Activated CD8-positive, alpha-beta T cell treated with anti-CD3 and anti-CD28 coated beads, Interleukin-2, amount 10 ng/mL, durations not matched to agents 7 days and 5 days (primary cell): ENCODE data around the gene IGFBP5. TPM values are rescaled to one million over a fixed set of nuclear protein-coding genes. Genes with fewer than 3 reads are reported as not detected.

Experiments
- ATAC-seq: fragments of 150-1000 bp; cut with Tn5 transposase; one replicate; pipeline ENCODE4 v1.10.0; 2021; ENCODE audit warnings: moderate library complexity
- CTCF ChIA-PET: fragments of 350-600 bp; sonication (Branson Sonifier 250); formaldehyde crosslinking; loops from one replicate; lab custom pipeline; 2021; ENCODE audit warnings: antibody characterized with exemption; lab: Charles Lee
- POLR2A ChIA-PET: fragments of 350-600 bp; sonication (Branson Sonifier 250); formaldehyde crosslinking; loops from one replicate; lab custom pipeline; 2021; ENCODE audit warnings: antibody characterized with exemption; lab: Charles Lee
- DNase-seq: peaks from one replicate; pipeline ENCODE4 v3.0.0-alpha.2; 2020
- H3K27ac Mint-ChIP-seq: one replicate; pipeline ENCODE4 v1.8.0; 2021; ENCODE audit warnings: mild to moderate bottlenecking, mixed read lengths
- H3K27me3 Mint-ChIP-seq: one replicate; pipeline ENCODE4 v1.8.0; 2021; ENCODE audit warnings: low read depth, mixed read lengths
- H3K36me3 Mint-ChIP-seq: one replicate; pipeline ENCODE4 v1.8.0; 2021; ENCODE audit warnings: low read depth, mixed read lengths
- H3K4me1 Mint-ChIP-seq: one replicate; pipeline ENCODE4 v1.8.0; 2021; ENCODE audit warnings: low read depth, mixed read lengths
- H3K4me3 Mint-ChIP-seq: one replicate; pipeline ENCODE4 v1.8.0; 2021; ENCODE audit warnings: mild to moderate bottlenecking, mixed read lengths
- H3K9me3 Mint-ChIP-seq: one replicate; pipeline ENCODE4 v1.8.0; 2022; ENCODE audit warnings: mixed read lengths; ENCODE audit not compliant: insufficient read depth
- total RNA-seq, 2 experiments: library from RNA; stranded (reverse); gene quantifications; one replicate each; pipeline ENCODE4 v1.2.3, GENCODE V29; 2021

The IGFBP5 gene
- under 1 TPM; 0.08 to 0.18 TPM for total RNA-seq

GRCh38 chr2:216695401-216695821 is at the start of gene IGFBP5:
IGFBP5 (minus strand) TSS chr2:216695549; CDS start chr2:216694775, 774 bp downstream.
- Mint-ChIP-seq H3K4me1 (peaks cover 41% of the 10 kb centered on the region), H3K36me3 (no peaks in the 10 kb centered on the region), H3K27ac (no peak within 1 kb of the TSS), H3K27me3 (peaks cover 56% of the 10 kb centered on the region), H3K4me3 (peak within 1 kb of the TSS; percentile 59), H3K9me3 (no peaks in the 10 kb centered on the region)
- POLR2A ChIA-PET = no interaction called here
- CTCF ChIA-PET = interaction anchor here (1.0 to 2.1 kb wide), 4 partner anchors 11 to 816 kb away, joined by 4 to 8 read pairs (median 4); no protein-coding TSS in a partner anchor
- DNase-seq = no peak
- ATAC-seq = no peak

- ChIA-PET CTCF (no interaction called here), POLR2A (interaction anchor here (1.1 kb wide), 1 partner anchor 336 kb away, joined by 3 read pairs; no protein-coding TSS in a partner anchor)
- Mint-ChIP-seq H3K27ac (no peak overlapping the region), H3K27me3 (peaks cover 24% of the 10 kb centered on the region), H3K9me3 (no peaks in the 10 kb centered on the region), H3K4me1 (no peaks in the 10 kb centered on the region), H3K4me3 (no peak overlapping the region), H3K36me3 (no peaks in the 10 kb centered on the region)
- ATAC-seq (no peak), DNase-seq (no peak)
These were observed 48.4 kb upstream of the IGFBP5 start for GRCh38 chr2:216743781-216744180.

GRCh38 chr2:216742411-216742810 is 47.1 kb upstream of the IGFBP5 start:
- H3K9me3 Mint-ChIP-seq = no peaks in the 10 kb centered on the region
- no peak overlapping the region for H3K27ac Mint-ChIP-seq
- no peak overlapping the region for H3K4me3 Mint-ChIP-seq
- no peak for DNase-seq
- CTCF ChIA-PET = no interaction called here
- peaks cover 16% of the 10 kb centered on the region for H3K27me3 Mint-ChIP-seq
- no peak for ATAC-seq
- POLR2A ChIA-PET = no interaction called here
- no peaks in the 10 kb centered on the region for H3K4me1 Mint-ChIP-seq
- H3K36me3 Mint-ChIP-seq = no peaks in the 10 kb centered on the region

GRCh38 chr2:216741223-216741593 is 45.9 kb upstream of the IGFBP5 start:
- no peaks in the 10 kb centered on the region for H3K9me3 Mint-ChIP-seq
- ATAC-seq = no peak
- H3K4me1 Mint-ChIP-seq = no peaks in the 10 kb centered on the region
- ChIA-PET POLR2A (no interaction called here), CTCF (no interaction called here)
- H3K4me3 Mint-ChIP-seq = no peak overlapping the region
- DNase-seq = no peak
- H3K27me3 Mint-ChIP-seq = peaks cover 20% of the 10 kb centered on the region
- no peaks in the 10 kb centered on the region for H3K36me3 Mint-ChIP-seq
- no peak overlapping the region for H3K27ac Mint-ChIP-seq

- POLR2A ChIA-PET = no interaction called here
- H3K27me3 Mint-ChIP-seq = peaks cover 21% of the 10 kb centered on the region
- no peak for ATAC-seq
These were observed 45.3 kb upstream of the IGFBP5 start for GRCh38 chr2:216740557-216741222.

DNA sequence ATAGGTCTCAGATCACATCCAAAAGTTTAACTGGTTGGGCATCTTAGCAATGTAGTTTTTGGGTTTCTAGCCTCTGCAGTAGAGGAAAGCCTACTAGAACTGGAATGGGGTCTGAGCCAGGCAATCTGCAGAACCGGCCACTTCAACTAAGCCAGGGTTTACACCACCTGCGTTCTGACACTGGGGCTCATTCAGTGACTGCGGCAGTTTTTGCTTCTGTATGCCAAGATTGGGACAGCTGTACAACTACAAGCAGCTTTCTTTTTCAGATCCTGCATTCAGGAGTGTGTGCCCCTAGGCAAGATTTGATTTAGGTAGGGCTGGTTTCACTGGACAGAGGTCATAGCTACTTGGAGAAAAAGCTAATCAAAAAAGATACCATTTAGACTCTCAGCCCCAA is 43.7 kb upstream of the IGFBP5 start:
- CTCF ChIA-PET = no interaction called here
- Mint-ChIP-seq H3K4me3 (no peak overlapping the region), H3K27ac (no peak overlapping the region), H3K4me1 (no peaks in the 10 kb centered on the region), H3K9me3 (no peaks in the 10 kb centered on the region), H3K27me3 (peaks cover 19% of the 10 kb centered on the region), H3K36me3 (no peaks in the 10 kb centered on the region)
- POLR2A ChIA-PET = no interaction called here
- no peak for ATAC-seq
- no peak for DNase-seq

More at GRCh38 chr2:216740557-216741222, 45.3 kb upstream of the IGFBP5 start:
- H3K27ac Mint-ChIP-seq = no peak overlapping the region
- no peaks in the 10 kb centered on the region for H3K36me3 Mint-ChIP-seq
- DNase-seq = no peak
- CTCF ChIA-PET = no interaction called here
- no peak overlapping the region for H3K4me3 Mint-ChIP-seq
- H3K9me3 Mint-ChIP-seq = no peaks in the 10 kb centered on the region
- no peaks in the 10 kb centered on the region for H3K4me1 Mint-ChIP-seq

DNA sequence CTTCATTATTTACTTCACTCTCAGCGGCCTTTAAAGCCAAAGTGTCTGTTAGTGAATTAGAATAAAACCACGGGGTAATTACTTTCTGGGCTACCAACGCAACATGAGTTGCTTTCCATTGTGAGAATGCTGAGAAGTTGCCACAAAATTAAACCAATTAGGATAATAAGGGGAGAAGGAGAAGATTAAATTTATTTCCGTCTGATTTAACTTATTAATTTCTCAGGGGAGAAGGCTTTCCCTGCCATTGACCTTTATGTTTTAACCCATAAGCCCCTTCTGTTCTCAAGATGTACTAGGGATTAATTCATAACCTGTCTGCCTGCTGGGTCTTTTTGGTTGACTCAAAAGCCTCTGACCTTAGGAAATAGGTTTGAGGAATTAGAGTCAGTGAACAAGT is 42.3 kb upstream of the IGFBP5 start:
- Mint-ChIP-seq H3K27me3 (peaks cover 16% of the 10 kb centered on the region), H3K9me3 (no peaks in the 10 kb centered on the region), H3K4me1 (no peaks in the 10 kb centered on the region), H3K27ac (no peak overlapping the region), H3K4me3 (no peak overlapping the region), H3K36me3 (no peaks in the 10 kb centered on the region)
- no peak for ATAC-seq
- ChIA-PET CTCF (no interaction called here), POLR2A (no interaction called here)
- DNase-seq = no peak

DNA sequence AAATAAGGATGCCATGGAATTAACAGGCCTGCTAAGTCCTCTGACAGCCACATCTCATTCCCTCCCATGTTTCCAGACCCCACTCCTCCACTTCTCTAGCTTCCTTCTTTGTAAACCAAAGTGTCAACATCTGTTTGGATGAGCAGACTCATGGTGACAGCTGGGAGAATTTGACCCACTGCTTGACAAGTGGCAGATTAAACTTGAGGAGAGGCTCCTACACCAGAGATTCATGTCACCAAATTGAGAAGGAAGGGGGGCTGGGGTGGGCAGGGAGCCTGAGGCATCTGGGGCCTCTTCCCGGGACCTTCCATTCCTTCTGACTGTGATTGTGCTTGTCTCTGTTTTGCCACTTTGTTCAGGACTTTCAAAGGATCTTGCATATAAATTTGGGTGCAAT is 41.0 kb upstream of the IGFBP5 start:
- Mint-ChIP-seq H3K9me3 (no peaks in the 10 kb centered on the region), H3K27me3 (peaks cover 11% of the 10 kb centered on the region), H3K27ac (no peak overlapping the region), H3K4me1 (no peaks in the 10 kb centered on the region), H3K36me3 (no peaks in the 10 kb centered on the region), H3K4me3 (no peak overlapping the region)
- ChIA-PET CTCF (no interaction called here), POLR2A (no interaction called here)
- no peak for DNase-seq
- ATAC-seq = no peak

GRCh38 chr2:216735668-216736067 is 40.3 kb upstream of the IGFBP5 start:
- Mint-ChIP-seq H3K4me3 (no peak overlapping the region), H3K36me3 (no peaks in the 10 kb centered on the region), H3K9me3 (no peaks in the 10 kb centered on the region), H3K4me1 (no peaks in the 10 kb centered on the region), H3K27ac (no peak overlapping the region), H3K27me3 (peaks cover 11% of the 10 kb centered on the region)
- no peak for ATAC-seq
- POLR2A ChIA-PET = no interaction called here
- CTCF ChIA-PET = no interaction called here
- DNase-seq = no peak

DNA sequence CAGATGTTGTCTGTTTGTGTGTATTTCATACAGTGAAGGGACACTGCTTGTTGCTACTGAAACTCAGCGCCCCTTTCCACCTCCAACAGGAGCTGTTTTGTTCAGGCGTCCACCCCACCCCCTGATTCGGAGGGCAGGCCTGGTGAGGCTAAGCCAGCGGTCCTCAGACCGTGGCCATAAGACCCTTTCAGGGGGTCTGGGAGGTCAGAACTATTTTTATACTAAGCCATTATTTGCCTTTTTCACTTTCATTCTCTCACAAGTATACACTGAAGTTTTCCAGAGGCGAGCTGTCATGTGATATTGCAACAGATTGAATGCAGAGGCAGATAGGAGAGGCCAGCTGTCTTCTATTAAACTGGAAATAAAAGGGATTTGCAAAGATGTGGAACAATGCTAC is 39.7 kb upstream of the IGFBP5 start:
- H3K4me3 Mint-ChIP-seq = no peak overlapping the region
- DNase-seq (no peak), ATAC-seq (no peak)
- ChIA-PET CTCF (no interaction called here), POLR2A (no interaction called here)
- H3K27ac Mint-ChIP-seq = no peak overlapping the region
- H3K4me1 Mint-ChIP-seq = no peaks in the 10 kb centered on the region
- H3K36me3 Mint-ChIP-seq = no peaks in the 10 kb centered on the region
- no peaks in the 10 kb centered on the region for H3K9me3 Mint-ChIP-seq
- peaks cover 11% of the 10 kb centered on the region for H3K27me3 Mint-ChIP-seq

DNA sequence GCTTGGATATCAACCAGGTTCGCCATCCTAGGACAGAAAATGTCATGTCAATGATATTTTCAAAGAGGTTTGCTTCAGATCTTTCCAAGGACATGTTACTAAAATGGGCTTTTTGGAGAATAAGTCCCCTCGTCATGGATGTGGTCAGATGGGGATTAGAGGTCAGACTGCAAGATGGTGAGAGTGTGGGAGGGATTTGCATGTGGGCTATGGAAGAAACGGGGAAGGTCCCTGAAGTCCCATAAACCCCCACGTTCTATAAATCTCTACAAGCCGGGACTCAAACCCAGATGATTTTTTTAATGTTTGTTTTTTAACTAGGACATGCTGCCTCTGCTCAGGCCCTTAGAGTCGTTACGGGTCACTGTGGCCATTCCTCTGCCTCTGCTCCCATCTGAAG is 37.7 kb upstream of the IGFBP5 start:
- Mint-ChIP-seq H3K9me3 (no peaks in the 10 kb centered on the region), H3K27me3 (peaks cover 7% of the 10 kb centered on the region), H3K4me3 (no peak overlapping the region), H3K4me1 (no peaks in the 10 kb centered on the region), H3K36me3 (no peaks in the 10 kb centered on the region), H3K27ac (no peak overlapping the region)
- ATAC-seq (no peak), DNase-seq (no peak)
- CTCF ChIA-PET = no interaction called here
- POLR2A ChIA-PET = no interaction called here

- ATAC-seq = no peak
- Mint-ChIP-seq H3K4me3 (no peak overlapping the region), H3K4me1 (no peaks in the 10 kb centered on the region), H3K27me3 (peaks cover 7% of the 10 kb centered on the region), H3K27ac (no peak overlapping the region), H3K9me3 (no peaks in the 10 kb centered on the region), H3K36me3 (no peaks in the 10 kb centered on the region)
- DNase-seq = no peak
- ChIA-PET POLR2A (no interaction called here), CTCF (no interaction called here)
These were observed 37.0 kb upstream of the IGFBP5 start for GRCh38 chr2:216732334-216732733.

DNA sequence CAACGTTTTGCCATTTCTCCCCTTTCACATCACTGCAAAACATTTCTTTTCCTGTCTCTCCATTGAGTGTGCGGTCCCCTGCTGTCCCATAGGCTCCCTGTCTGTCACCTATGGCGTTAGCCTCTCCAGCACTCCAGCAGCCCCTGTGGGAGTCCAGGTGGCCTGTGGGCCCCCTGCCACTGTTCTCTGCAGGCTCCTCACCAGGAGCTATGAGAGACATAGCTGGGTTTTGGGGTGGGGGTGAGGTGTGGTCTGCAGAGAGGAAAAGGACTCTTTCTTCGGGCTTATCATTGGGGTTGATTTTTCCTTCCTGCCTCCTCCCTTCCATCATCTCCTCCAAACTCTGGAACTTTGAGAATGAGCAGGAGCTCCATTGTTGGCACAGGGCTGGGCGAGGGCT is 36.1 kb upstream of the IGFBP5 start:
- H3K4me1 Mint-ChIP-seq = no peaks in the 10 kb centered on the region
- ChIA-PET POLR2A (no interaction called here), CTCF (interaction anchor here (0.8 kb wide), 1 partner anchor 15 kb away, joined by 3 read pairs; no protein-coding TSS in a partner anchor)
- H3K9me3 Mint-ChIP-seq = no peaks in the 10 kb centered on the region
- H3K27me3 Mint-ChIP-seq = peaks cover 5% of the 10 kb centered on the region
- no peak overlapping the region for H3K27ac Mint-ChIP-seq
- H3K36me3 Mint-ChIP-seq = no peaks in the 10 kb centered on the region
- no peak for DNase-seq
- H3K4me3 Mint-ChIP-seq = no peak overlapping the region
- no peak for ATAC-seq
